T47D (cell line): ENCODE measurements around the gene PPIF.
A peak's percentile ranks its signal among the peaks of the same experiment; 100 is the strongest.

Source experiments
- DNase-seq, 2 experiments: peaks; one replicate each; pipeline versions ENCODE4 v3.0.0 to v3.0.0-alpha.2; 2011 to 2012; ENCODE audit warnings: low read depth in 1 of 2, low spot score in 1 of 2
- JUND ChIP-seq: IDR thresholded peaks from 2 replicates; pipeline ENCODE4 v1.6.1; 2012; ENCODE audit warnings: low read depth
- in situ Hi-C: cut with HindIII; loops from 2 replicates; pipeline ENCODE4 v1.10.0; 2016; ENCODE audit warnings: low sequenced_read_pairs, low pct_unique_long_range_greater_than_20kb

PPIF gene

GRCh38 chr10:79378647-79379511 is 31.6 kb downstream of the PPIF start:
- no peak for TF ChIP-seq JUND
- no peak for DNase-seq
- in situ Hi-C loops, result no loop called here

- no peak for TF ChIP-seq JUND
- no peak for DNase-seq
- in situ Hi-C loops, result no loop called here
These were observed 32.3 kb downstream of the PPIF start for GRCh38 chr10:79379512-79380124.

- in situ Hi-C loops, result no loop called here
- peak; percentile 75 to 90 for DNase-seq
- no peak for TF ChIP-seq JUND
These were observed 33.1 kb downstream of the PPIF start for GRCh38 chr10:79380125-79380945.

- TF ChIP-seq JUND, result no peak
- no peak for DNase-seq
- in situ Hi-C loops, result no loop called here
These were observed 33.9 kb downstream of the PPIF start for GRCh38 chr10:79380946-79381721.

GRCh38 chr10:79381804-79382221 is 34.5 kb downstream of the PPIF start:
- no peak for DNase-seq
- in situ Hi-C loops, result no loop called here
- TF ChIP-seq JUND, result no peak

- in situ Hi-C loops, result no loop called here
- no peak for DNase-seq
- TF ChIP-seq JUND, result no peak
These were observed 35.2 kb downstream of the PPIF start for GRCh38 chr10:79382491-79382941.

- TF ChIP-seq JUND, result no peak
- in situ Hi-C loops, result no loop called here
- no peak for DNase-seq
These were observed 36.8 kb downstream of the PPIF start for GRCh38 chr10:79383974-79384606.

- in situ Hi-C loops, result no loop called here
- no peak for DNase-seq
- TF ChIP-seq JUND, result no peak
These were observed 37.6 kb downstream of the PPIF start for GRCh38 chr10:79384773-79385391.

GRCh38 chr10:79385392-79385795 is 38.1 kb downstream of the PPIF start:
- TF ChIP-seq JUND, result no peak
- in situ Hi-C loops, result no loop called here
- no peak for DNase-seq

- in situ Hi-C loops, result no loop called here
- TF ChIP-seq JUND, result no peak
- DNase-seq, result no peak
These were observed 38.7 kb downstream of the PPIF start for GRCh38 chr10:79385804-79386531.
